ENCODE measurements around the gene LPGAT1.
"Not testable (repeated sequence)": the region's sequence is repeated elsewhere in the genome, so short reads cannot be mapped to it uniquely, and the experiment has no call there.

The LPGAT1 gene

GRCh38 chr1:211705467-211706091, 125.0 kb downstream of the LPGAT1 start:
- DNase-seq (ENCODE audit: low spot score), result no peak

GRCh38 chr1:211704543-211704942, 126.0 kb downstream of the LPGAT1 start:
- DNase-seq (ENCODE audit: low spot score), result no peak

- no peak for DNase-seq (ENCODE audit: low spot score)
Observed at GRCh38 chr1:211703812-211704537, 126.6 kb downstream of the LPGAT1 start.

- no peak for DNase-seq (ENCODE audit: low spot score)
Observed at GRCh38 chr1:211701733-211702132, 128.8 kb downstream of the LPGAT1 start.

- no peak for DNase-seq (ENCODE audit: low spot score)
Observed at GRCh38 chr1:211699059-211699458, 131.5 kb downstream of the LPGAT1 start.

- DNase-seq (ENCODE audit: low spot score), result peak; percentile 77
Observed at GRCh38 chr1:211698161-211699026, 132.2 kb downstream of the LPGAT1 start.

GRCh38 chr1:211697356-211697755, 133.2 kb downstream of the LPGAT1 start:
- DNase-seq (ENCODE audit: low spot score), result no peak

GRCh38 chr1:211695135-211695816, 135.3 kb downstream of the LPGAT1 start:
- no peak for DNase-seq (ENCODE audit: low spot score)

- not testable (repeated sequence) for DNase-seq (ENCODE audit: low spot score)
Observed at GRCh38 chr1:211693911-211694310, 136.7 kb downstream of the LPGAT1 start.
